EH (cell line): Measurements from ENCODE around the gene PTGR3.
A peak's percentile ranks its signal among the peaks of the same experiment; 100 is the strongest.

Experiments used
- DNase-seq: peaks from one replicate; pipeline ENCODE4 v3.0.0-alpha.2; 2015; ENCODE audit warnings: low read depth

PTGR3 gene

GRCh38 chr18:75209129-75209950, at the start of gene PTGR3:
Gene PTGR3, minus strand, starts transcription at chr18:75209139. Its CDS starts 81 bp downstream, at chr18:75209058.
- DNase-seq: peak; percentile 91

- peak; percentile 50 for DNase-seq
Measured at GRCh38 chr18:75257605-75258004, 48.7 kb upstream of the PTGR3 start.

- peak; percentile 61 for DNase-seq
Measured at GRCh38 chr18:75256376-75256775, 47.4 kb upstream of the PTGR3 start.

GRCh38 chr18:75255094-75255493, 46.2 kb upstream of the PTGR3 start:
- DNase-seq: no peak

GRCh38 chr18:75253784-75254183, 44.8 kb upstream of the PTGR3 start:
- DNase-seq: peak; percentile 38

- DNase-seq: no peak
Measured at GRCh38 chr18:75253043-75253442, 44.1 kb upstream of the PTGR3 start.

GRCh38 chr18:75252136-75252535, 43.2 kb upstream of the PTGR3 start:
- peak; percentile 66 for DNase-seq

- DNase-seq: no peak
Measured at GRCh38 chr18:75251466-75251865, 42.5 kb upstream of the PTGR3 start.

- DNase-seq: no peak
Measured at GRCh38 chr18:75250471-75250821, 41.5 kb upstream of the PTGR3 start.

- DNase-seq: no peak
Measured at GRCh38 chr18:75249672-75250470, 40.9 kb upstream of the PTGR3 start.

GRCh38 chr18:75249175-75249518, 40.2 kb upstream of the PTGR3 start:
- no peak for DNase-seq

GRCh38 chr18:75248426-75249174, 39.7 kb upstream of the PTGR3 start:
- no peak for DNase-seq

GRCh38 chr18:75247611-75248421, 38.9 kb upstream of the PTGR3 start:
- peak; percentile 70 for DNase-seq

- DNase-seq: peak; percentile 57
Measured at GRCh38 chr18:75246721-75247610, 38.0 kb upstream of the PTGR3 start.

GRCh38 chr18:75244351-75245313, 35.7 kb upstream of the PTGR3 start:
- peak; percentile 63 for DNase-seq

- no peak for DNase-seq
Measured at GRCh38 chr18:75241705-75242104, 32.8 kb upstream of the PTGR3 start.

- DNase-seq: no peak
Measured at GRCh38 chr18:75240433-75240832, 31.5 kb upstream of the PTGR3 start.

GRCh38 chr18:75238786-75239185, 29.8 kb upstream of the PTGR3 start:
- DNase-seq: no peak

- peak; percentile 53 for DNase-seq
Measured at GRCh38 chr18:75238100-75238499, 29.2 kb upstream of the PTGR3 start.

- DNase-seq: no peak
Measured at GRCh38 chr18:75235896-75236295, 27.0 kb upstream of the PTGR3 start.
